AG09309 (cell line): ENCODE measurements around the gene SERPINA10.

Experiments
- DNase-seq: peaks from one replicate; pipeline ENCODE4 v3.0.0-alpha.2; 2010; ENCODE audit warnings: low read depth
- H3K4me3 ChIP-seq: 2 replicates; pipeline ENCODE4 v1.5.1; 2011; ENCODE audit warnings: mild to moderate bottlenecking, low read depth, low read length, moderate library complexity; ENCODE audit not compliant: control insufficient read depth
- CTCF ChIP-seq: IDR thresholded peaks from 2 replicates; pipeline ENCODE4 v1.5.1; 2011; ENCODE audit warnings: mild to moderate bottlenecking, low read depth, low read length, inconsistent platforms; ENCODE audit not compliant: insufficient read depth, control insufficient read depth; ENCODE audit errors: missing control alignments

Gene SERPINA10

GRCh38 chr14:94334872-94335271 is 41.8 kb upstream of the SERPINA10 start:
- TF ChIP-seq CTCF: no peak
- H3K4me3 ChIP-seq: no peak overlapping the region
- DNase-seq: no peak

GRCh38 chr14:94332587-94332986 is 39.5 kb upstream of the SERPINA10 start:
- H3K4me3 ChIP-seq: no peak overlapping the region
- no peak for DNase-seq
- TF ChIP-seq CTCF: no peak

GRCh38 chr14:94332063-94332583 is 39.1 kb upstream of the SERPINA10 start:
- DNase-seq: no peak
- no peak overlapping the region for H3K4me3 ChIP-seq
- TF ChIP-seq CTCF: no peak

GRCh38 chr14:94331462-94331861 is 38.4 kb upstream of the SERPINA10 start:
- no peak for DNase-seq
- TF ChIP-seq CTCF: no peak
- H3K4me3 ChIP-seq: no peak overlapping the region

GRCh38 chr14:94330857-94331256 is 37.8 kb upstream of the SERPINA10 start:
- no peak for DNase-seq
- no peak overlapping the region for H3K4me3 ChIP-seq
- TF ChIP-seq CTCF: no peak

GRCh38 chr14:94330432-94330831 is 37.4 kb upstream of the SERPINA10 start:
- DNase-seq: no peak
- TF ChIP-seq CTCF: no peak
- H3K4me3 ChIP-seq: no peak overlapping the region

- no peak for TF ChIP-seq CTCF
- H3K4me3 ChIP-seq: no peak overlapping the region
- no peak for DNase-seq
Measured at GRCh38 chr14:94329857-94330256, 36.8 kb upstream of the SERPINA10 start.
